HUES6 (cell line): Measurements from ENCODE around the gene EIF4G3.
A peak's percentile ranks its signal among the peaks of the same experiment; 100 is the strongest.
"Not testable (repeated sequence)": the region's sequence is repeated elsewhere in the genome, so short reads cannot be mapped to it uniquely, and the experiment has no call there.

Experiments
- H3K27ac ChIP-seq: 2 replicates; pipeline ENCODE4 v1.7.0; 2013; ENCODE audit warnings: low read depth, mild to moderate bottlenecking, low read length, inconsistent platforms
- H3K27me3 ChIP-seq: 2 replicates; pipeline ENCODE4 v1.6.1; 2013; ENCODE audit warnings: low read length; ENCODE audit not compliant: control insufficient read depth, insufficient read depth
- H3K36me3 ChIP-seq: 2 replicates; pipeline ENCODE4 v1.6.1; 2013; ENCODE audit warnings: low read length; ENCODE audit not compliant: control insufficient read depth, insufficient read depth
- H3K4me1 ChIP-seq: 2 replicates; pipeline ENCODE4 v1.6.1; 2013; ENCODE audit warnings: low read length; ENCODE audit not compliant: control insufficient read depth, insufficient read depth
- H3K4me3 ChIP-seq: 2 replicates; pipeline ENCODE4 v1.5.1; 2013; ENCODE audit warnings: low read depth, low read length
- H3K9ac ChIP-seq: one replicate; pipeline ENCODE4 v1.6.1; 2013; ENCODE audit warnings: mild to moderate bottlenecking, low read length
- H3K9me3 ChIP-seq: 2 replicates; pipeline ENCODE4 v1.6.1; 2013; ENCODE audit warnings: low read depth, low read length; ENCODE audit not compliant: control insufficient read depth, insufficient read depth

The EIF4G3 gene

GRCh38 chr1:20821466-20821865, 355.2 kb downstream of the EIF4G3 start:
- Histone ChIP-seq H3K4me1 (no peaks in the 10 kb centered on the region), H3K27me3 (no peaks in the 10 kb centered on the region), H3K36me3 (peaks cover 41% of the 10 kb centered on the region), H3K27ac (no peak overlapping the region), H3K9ac (no peak overlapping the region), H3K4me3 (no peak overlapping the region), H3K9me3 (no peaks in the 10 kb centered on the region)

GRCh38 chr1:20819818-20820217, 356.9 kb downstream of the EIF4G3 start:
- Histone ChIP-seq H3K36me3 (peaks cover 37% of the 10 kb centered on the region), H3K9ac (no peak overlapping the region), H3K27ac (no peak overlapping the region), H3K4me3 (no peak overlapping the region), H3K4me1 (no peaks in the 10 kb centered on the region), H3K27me3 (no peaks in the 10 kb centered on the region), H3K9me3 (no peaks in the 10 kb centered on the region)

- no peak overlapping the region for H3K9ac ChIP-seq
- H3K36me3 ChIP-seq = peaks cover 34% of the 10 kb centered on the region
- no peaks in the 10 kb centered on the region for H3K4me1 ChIP-seq
- H3K9me3 ChIP-seq = no peaks in the 10 kb centered on the region
- H3K27ac ChIP-seq = no peak overlapping the region
- H3K4me3 ChIP-seq = no peak overlapping the region
- H3K27me3 ChIP-seq = no peaks in the 10 kb centered on the region
Measured at GRCh38 chr1:20814534-20814871, 362.2 kb downstream of the EIF4G3 start.

GRCh38 chr1:20811916-20812315, 364.8 kb downstream of the EIF4G3 start:
- H3K9ac ChIP-seq = no peak overlapping the region
- no peaks in the 10 kb centered on the region for H3K27me3 ChIP-seq
- H3K4me3 ChIP-seq = no peak overlapping the region
- H3K9me3 ChIP-seq = no peaks in the 10 kb centered on the region
- no peak overlapping the region for H3K27ac ChIP-seq
- H3K36me3 ChIP-seq = peaks cover 30% of the 10 kb centered on the region
- H3K4me1 ChIP-seq = no peaks in the 10 kb centered on the region

- no peak overlapping the region for H3K27ac ChIP-seq
- peaks cover 3% of the 10 kb centered on the region for H3K4me1 ChIP-seq
- no peak overlapping the region for H3K9ac ChIP-seq
- H3K9me3 ChIP-seq = no peaks in the 10 kb centered on the region
- H3K4me3 ChIP-seq = no peak overlapping the region
- no peaks in the 10 kb centered on the region for H3K36me3 ChIP-seq
- H3K27me3 ChIP-seq = no peaks in the 10 kb centered on the region
Measured at GRCh38 chr1:20793236-20793635, 383.5 kb downstream of the EIF4G3 start.

GRCh38 chr1:20792196-20792595, 384.5 kb downstream of the EIF4G3 start:
- H3K4me1 ChIP-seq = peaks cover 6% of the 10 kb centered on the region
- no peak overlapping the region for H3K27ac ChIP-seq
- H3K27me3 ChIP-seq = no peaks in the 10 kb centered on the region
- no peaks in the 10 kb centered on the region for H3K36me3 ChIP-seq
- no peaks in the 10 kb centered on the region for H3K9me3 ChIP-seq
- no peak overlapping the region for H3K4me3 ChIP-seq
- no peak overlapping the region for H3K9ac ChIP-seq

- peaks cover 6% of the 10 kb centered on the region for H3K4me1 ChIP-seq
- H3K9ac ChIP-seq = no peak overlapping the region
- H3K27me3 ChIP-seq = no peaks in the 10 kb centered on the region
- no peak overlapping the region for H3K27ac ChIP-seq
- no peak overlapping the region for H3K4me3 ChIP-seq
- no peaks in the 10 kb centered on the region for H3K36me3 ChIP-seq
- H3K9me3 ChIP-seq = no peaks in the 10 kb centered on the region
Measured at GRCh38 chr1:20790785-20791184, 385.9 kb downstream of the EIF4G3 start.

GRCh38 chr1:20789598-20789997, 387.1 kb downstream of the EIF4G3 start:
- H3K9ac ChIP-seq, H3K4me1 ChIP-seq, H3K27me3 ChIP-seq, H3K4me3 ChIP-seq, H3K27ac ChIP-seq, H3K36me3 ChIP-seq, H3K9me3 ChIP-seq: not testable (repeated sequence)

- H3K36me3 ChIP-seq = no peaks in the 10 kb centered on the region
- H3K4me1 ChIP-seq = peaks cover 6% of the 10 kb centered on the region
- peak overlapping the region; percentile 85 for H3K4me3 ChIP-seq
- H3K27me3 ChIP-seq = no peaks in the 10 kb centered on the region
- H3K27ac ChIP-seq = peak overlapping the region; percentile 92; the same call in 1 of the 2 replicates
- H3K9ac ChIP-seq = peak overlapping the region; percentile 89
- no peaks in the 10 kb centered on the region for H3K9me3 ChIP-seq
Measured at GRCh38 chr1:20787840-20788795, 388.6 kb downstream of the EIF4G3 start.

GRCh38 chr1:20787029-20787839, 389.5 kb downstream of the EIF4G3 start, which contains the start of gene HP1BP3:
Gene HP1BP3 (minus strand): TSS chr1:20787307. CDS start chr1:20780440, 6,867 bp downstream.
- Histone ChIP-seq H3K4me1 (peaks cover 6% of the 10 kb centered on the region), H3K4me3 (peak within 1 kb of the TSS; percentile 85), H3K9me3 (no peaks in the 10 kb centered on the region), H3K36me3 (no peaks in the 10 kb centered on the region), H3K27me3 (no peaks in the 10 kb centered on the region), H3K9ac (peak within 1 kb of the TSS; percentile 96), H3K27ac (peak within 1 kb of the TSS; percentile 92)
